SK-N-SH treated with all-trans-retinoic acid at 6 μM for 48 hours (cell line): Measurements from ENCODE around the gene TBRG1.

ENCODE experiments used
- ATAC-seq: fragments of 200-7000 bp; cut with Tn5 transposase; 3 replicates; pipeline ENCODE4 v1.9.1; 2020; ENCODE audit warnings: mild to moderate bottlenecking, moderate library complexity
- ARNTL ChIP-seq: fragments of 450-650 bp; formaldehyde crosslinking; IDR thresholded peaks from 2 replicates; pipeline ENCODE4 v1.5.0; 2020; ENCODE audit warnings: low read depth, mild to moderate bottlenecking, moderate library complexity, borderline replicate concordance
- BACH2 ChIP-seq: fragments of 250-450 bp; sonication (Bioruptor Pico); IDR thresholded peaks from 2 replicates; pipeline ENCODE4 v1.9.0; 2021; ENCODE audit warnings: mild to moderate bottlenecking, borderline replicate concordance
- CSDC2 ChIP-seq: fragments of 250-450 bp; sonication (Bioruptor Pico); IDR thresholded peaks from 2 replicates; pipeline ENCODE4 v1.5.0; 2020; ENCODE audit warnings: mild to moderate bottlenecking, moderate library complexity
- CSRNP3 ChIP-seq: fragments of 250-450 bp; sonication (Bioruptor Pico); IDR thresholded peaks from 2 replicates; pipeline ENCODE4 v1.5.1; 2021; ENCODE audit warnings: mild to moderate bottlenecking, moderate library complexity
- ESRRG ChIP-seq: fragments of 250-450 bp; sonication (Bioruptor Pico); IDR thresholded peaks from 2 replicates; pipeline ENCODE4 v1.6.1; 2021; ENCODE audit warnings: mild to moderate bottlenecking
- GLIS3 ChIP-seq: fragments of 250-450 bp; sonication (Bioruptor Pico); IDR thresholded peaks from 2 replicates; pipeline ENCODE4 v1.5.0; 2020; ENCODE audit warnings: mild to moderate bottlenecking, moderate library complexity
- ISL1 ChIP-seq: fragments of 250-450 bp; sonication (Bioruptor Pico); IDR thresholded peaks from 2 replicates; pipeline ENCODE4 v2.1.2; 2022; ENCODE audit warnings: mild to moderate bottlenecking, moderate library complexity
- OSR1 ChIP-seq: fragments of 250-450 bp; sonication (Bioruptor Pico); IDR thresholded peaks from 2 replicates; pipeline ENCODE4 v1.8.0; 2022; ENCODE audit warnings: moderate library complexity, mild to moderate bottlenecking, inconsistent platforms
- PATZ1 ChIP-seq: fragments of 250-450 bp; sonication (Bioruptor Pico); IDR thresholded peaks from 2 replicates; pipeline ENCODE4 v1.8.0; 2020; ENCODE audit warnings: mild to moderate bottlenecking, moderate library complexity, borderline replicate concordance
- POU6F1 ChIP-seq: fragments of 250-450 bp; sonication (Bioruptor Pico); IDR thresholded peaks from 2 replicates; pipeline ENCODE4 v1.8.0; 2021; ENCODE audit warnings: low read depth, mild to moderate bottlenecking, moderate library complexity, borderline replicate concordance
- PPARA ChIP-seq: fragments of 250-450 bp; sonication (Bioruptor Pico); IDR thresholded peaks from 2 replicates; pipeline ENCODE4 v1.5.0; 2020; ENCODE audit warnings: mild to moderate bottlenecking, borderline replicate concordance
- RARB ChIP-seq: fragments of 250-450 bp; sonication (Bioruptor Pico); IDR thresholded peaks from 2 replicates; pipeline ENCODE4 v1.8.0; 2021; ENCODE audit warnings: mild to moderate bottlenecking, moderate library complexity
- SNAI2 ChIP-seq: fragments of 250-450 bp; sonication (Bioruptor Pico); IDR thresholded peaks from 2 replicates; pipeline ENCODE4 v1.5.0; 2020; ENCODE audit warnings: mild to moderate bottlenecking, moderate library complexity
- TOX ChIP-seq: fragments of 250-450 bp; sonication (Bioruptor Pico); IDR thresholded peaks from 2 replicates; pipeline ENCODE4 v1.8.0; 2021; ENCODE audit warnings: mild to moderate bottlenecking, moderate library complexity, borderline replicate concordance
- TSHZ2 ChIP-seq: fragments of 250-450 bp; sonication (Bioruptor Pico); IDR thresholded peaks from 2 replicates; pipeline ENCODE4 v1.5.0; 2020; ENCODE audit warnings: mild to moderate bottlenecking, moderate library complexity
- ZC3H10 ChIP-seq: fragments of 250-450 bp; sonication (Bioruptor Pico); IDR thresholded peaks from 2 replicates; pipeline ENCODE4 v1.5.1; 2021; ENCODE audit warnings: mild to moderate bottlenecking, moderate library complexity
- ZFP3 ChIP-seq: fragments of 250-450 bp; sonication (Bioruptor Pico); IDR thresholded peaks from 2 replicates; pipeline ENCODE4 v1.5.0; 2020; ENCODE audit warnings: mild to moderate bottlenecking, moderate library complexity
- ZNF565 ChIP-seq: fragments of 450-650 bp; formaldehyde crosslinking; conservative IDR thresholded peaks from 2 replicates; pipeline ENCODE4 v1.5.0; 2020; ENCODE audit warnings: low read depth, mild to moderate bottlenecking, moderate library complexity
- ZNF70 ChIP-seq: fragments of 450-650 bp; formaldehyde crosslinking; IDR thresholded peaks from 2 replicates; pipeline ENCODE4 v1.5.0; 2020; ENCODE audit warnings: mild to moderate bottlenecking, moderate library complexity
- ZNF8 ChIP-seq: fragments of 450-650 bp; formaldehyde crosslinking; IDR thresholded peaks from 2 replicates; pipeline ENCODE4 v1.5.0; 2020; ENCODE audit warnings: mild to moderate bottlenecking, moderate library complexity

The TBRG1 gene

GRCh38 chr11:124658986-124659385 is 36.3 kb downstream of the TBRG1 start:
- TF ChIP-seq ZNF8 (CRISPR knock-in tag) (no peak), ISL1 (CRISPR knock-in tag) (no peak), CSDC2 (CRISPR knock-in tag) (no peak), GLIS3 (CRISPR knock-in tag) (no peak), POU6F1 (CRISPR knock-in tag) (no peak), ZFP3 (CRISPR knock-in tag) (no peak), ZNF70 (CRISPR knock-in tag) (no peak), TSHZ2 (CRISPR knock-in tag) (no peak), TOX (CRISPR knock-in tag) (no peak), ZNF565 (CRISPR knock-in tag) (no peak)
- no peak for ATAC-seq

- no peak for TF ChIP-seq CSRNP3 (CRISPR knock-in tag)
- TF ChIP-seq OSR1 (CRISPR knock-in tag), result no peak
- TF ChIP-seq ZC3H10, result no peak
- no peak for TF ChIP-seq ZNF70 (CRISPR knock-in tag)
- TF ChIP-seq PPARA, result no peak
- TF ChIP-seq TSHZ2 (CRISPR knock-in tag), result no peak
- TF ChIP-seq ZFP3 (CRISPR knock-in tag), result no peak
- no peak for TF ChIP-seq POU6F1 (CRISPR knock-in tag)
- TF ChIP-seq PATZ1, result no peak
- no peak for TF ChIP-seq TOX (CRISPR knock-in tag)
- TF ChIP-seq GLIS3 (CRISPR knock-in tag), result no peak
- no peak for TF ChIP-seq CSDC2 (CRISPR knock-in tag)
- no peak for TF ChIP-seq ISL1 (CRISPR knock-in tag)
- TF ChIP-seq RARB, result no peak
- no peak for TF ChIP-seq BACH2 (CRISPR knock-in tag)
- ATAC-seq, result no peak
These were observed 38.9 kb downstream of the TBRG1 start for GRCh38 chr11:124661553-124661952.

- TF ChIP-seq ISL1 (CRISPR knock-in tag), result no peak
- TF ChIP-seq RARB, result no peak
- no peak for TF ChIP-seq ESRRG (CRISPR knock-in tag)
- TF ChIP-seq ARNTL (CRISPR knock-in tag), result no peak
- TF ChIP-seq PPARA, result no peak
- no peak for TF ChIP-seq POU6F1 (CRISPR knock-in tag)
- no peak for TF ChIP-seq ZC3H10
- TF ChIP-seq ZNF565 (CRISPR knock-in tag), result no peak
- TF ChIP-seq TOX (CRISPR knock-in tag), result no peak
- no peak for TF ChIP-seq CSRNP3 (CRISPR knock-in tag)
- TF ChIP-seq ZNF8 (CRISPR knock-in tag), result no peak
- TF ChIP-seq ZNF70 (CRISPR knock-in tag), result no peak
- no peak for TF ChIP-seq CSDC2 (CRISPR knock-in tag)
- no peak for TF ChIP-seq SNAI2 (CRISPR knock-in tag)
- TF ChIP-seq BACH2 (CRISPR knock-in tag), result no peak
- no peak for TF ChIP-seq ZFP3 (CRISPR knock-in tag)
- ATAC-seq, result no peak
These were observed 39.4 kb downstream of the TBRG1 start for GRCh38 chr11:124662106-124662505.
